Neuronal stem cell (in vitro differentiated cells): ENCODE data around the gene KCNIP4.

Source experiments
- DNase-seq: peaks from one replicate; pipeline ENCODE4 v3.0.0-alpha.2; 2013; ENCODE audit warnings: low spot score
- H2AFZ ChIP-seq: one replicate; pipeline ENCODE4 v1.6.1; 2013; ENCODE audit warnings: mild to moderate bottlenecking, low read length, inconsistent platforms
- H2AK5ac ChIP-seq: 2 replicates; pipeline ENCODE4 v1.6.1; 2013; ENCODE audit warnings: low read depth, mild to moderate bottlenecking, inconsistent platforms, low read length, moderate library complexity, mixed read lengths
- H2BK120ac ChIP-seq: 2 replicates; pipeline ENCODE4 v1.6.1; 2013; ENCODE audit warnings: low read depth, mild to moderate bottlenecking, inconsistent platforms, low read length, moderate library complexity, mixed read lengths
- H2BK12ac ChIP-seq: one replicate; pipeline ENCODE4 v1.6.1; 2013; ENCODE audit warnings: low read length, inconsistent platforms
- H2BK15ac ChIP-seq: 2 replicates; pipeline ENCODE4 v1.6.1; 2013; ENCODE audit warnings: mild to moderate bottlenecking, low read length, inconsistent platforms, mixed read lengths
- H2BK5ac ChIP-seq: one replicate; pipeline ENCODE4 v1.6.1; 2013; ENCODE audit warnings: inconsistent platforms, mild to moderate bottlenecking, low read length, moderate library complexity
- H3K14ac ChIP-seq: one replicate; pipeline ENCODE4 v1.6.1; 2013; ENCODE audit warnings: low read length, inconsistent platforms
- H3K18ac ChIP-seq: 2 replicates; pipeline ENCODE4 v1.6.1; 2013; ENCODE audit warnings: low read length, inconsistent platforms
- H3K23ac ChIP-seq: 2 replicates; pipeline ENCODE4 v1.6.1; 2013; ENCODE audit warnings: low read depth, mild to moderate bottlenecking, mixed read lengths, low read length, inconsistent platforms; ENCODE audit not compliant: poor library complexity
- H3K27ac ChIP-seq: replicated peaks from 3 replicates; pipeline ENCODE4 v1.5.1; 2013; ENCODE audit warnings: low read length, inconsistent platforms
- H3K27me3 ChIP-seq, 3 experiments: 2 replicates each; pipeline ENCODE4 v1.6.1; 2013; ENCODE audit warnings: low read length in 3 of 3, mild to moderate bottlenecking in 2 of 3, inconsistent platforms in 1 of 3, low read depth in 1 of 3, mixed read lengths in 1 of 3, moderate library complexity in 1 of 3; ENCODE audit not compliant: control insufficient read depth in 3 of 3, insufficient read depth in 3 of 3
- H3K36me3 ChIP-seq, 2 donors: replicated peaks in 1 of 2; 2 replicates each; pipeline ENCODE4 v1.6.1; 2013; ENCODE audit warnings: low read length in 2 of 2; ENCODE audit not compliant: control insufficient read depth in 2 of 2, insufficient read depth in 2 of 2
- H3K4ac ChIP-seq: 2 replicates; pipeline ENCODE4 v1.6.1; 2013; ENCODE audit warnings: inconsistent platforms, mild to moderate bottlenecking, low read length, moderate library complexity
- H3K4me1 ChIP-seq, 2 donors: 1 replicate in 1 of 2; 2 replicates in 1 of 2; pipeline ENCODE4 v1.6.1; 2013; ENCODE audit warnings: low read length in 2 of 2, low read depth in 1 of 2; ENCODE audit not compliant: control insufficient read depth in 2 of 2, insufficient read depth in 1 of 2
- H3K4me2 ChIP-seq: one replicate; pipeline ENCODE4 v1.6.1; 2013; ENCODE audit warnings: mild to moderate bottlenecking, low read length, inconsistent platforms; ENCODE audit not compliant: insufficient read depth, poor library complexity, severe bottlenecking
- H3K4me3 ChIP-seq, 2 donors: 2 replicates each; pipeline ENCODE4 v1.5.1; 2013; ENCODE audit warnings: low read length in 2 of 2, mild to moderate bottlenecking in 2 of 2, inconsistent platforms in 1 of 2, moderate library complexity in 1 of 2
- H3K79me1 ChIP-seq: one replicate; pipeline ENCODE4 v1.6.1; 2013; ENCODE audit warnings: low read depth, mild to moderate bottlenecking, inconsistent platforms, low read length, moderate library complexity
- H3K9ac ChIP-seq: one replicate; pipeline ENCODE4 v1.6.1; 2013; ENCODE audit warnings: mild to moderate bottlenecking, low read depth, low read length, inconsistent platforms; ENCODE audit not compliant: poor library complexity
- H3K9me3 ChIP-seq, 2 donors: replicated peaks in 1 of 2; 2 replicates each; pipeline versions ENCODE3 to v1.6.1; 2013; ENCODE audit warnings: low read length in 2 of 2, mild to moderate bottlenecking in 2 of 2, inconsistent platforms in 1 of 2, low read depth in 1 of 2, mixed read lengths in 1 of 2, moderate library complexity in 1 of 2; ENCODE audit not compliant: control insufficient read depth in 2 of 2, insufficient read depth in 1 of 2
- H4K8ac ChIP-seq: one replicate; pipeline ENCODE4 v1.6.1; 2013; ENCODE audit warnings: low read depth, mild to moderate bottlenecking, inconsistent platforms, low read length, moderate library complexity
- H4K91ac ChIP-seq: one replicate; pipeline ENCODE4 v1.6.1; 2013; ENCODE audit warnings: low read length, low read depth, mild to moderate bottlenecking, inconsistent platforms; ENCODE audit not compliant: poor library complexity
- WGBS, 2 donors: extraction: QIAGEN DNeasy Blood & Tissue Kit; methylation state at CpG; one replicate each; pipeline ENCODE4 v1.1.7; 2013; ENCODE audit warnings: missing lambda C conversion rate in 2 of 2, mixed read lengths in 1 of 2; ENCODE audit not compliant: insufficient read length in 2 of 2, insufficient replicate concordance in 1 of 2; ENCODE audit errors: extremely low coverage in 2 of 2; 5-methylcytosine and 5-hydroxymethylcytosine counted together

The KCNIP4 gene

GRCh38 chr4:21467551-21467950 lies 481.0 kb downstream of the KCNIP4 start:
- Histone ChIP-seq H2BK15ac (no peak overlapping the region), H4K8ac (no peak overlapping the region), H2BK5ac (no peak overlapping the region), H3K18ac (no peak overlapping the region), H2BK12ac (no peak overlapping the region), H3K79me1 (no peaks in the 10 kb centered on the region), H3K23ac (no peak overlapping the region), H3K4me3 (no peak overlapping the region), H3K14ac (no peak overlapping the region), H3K27ac (no peak overlapping the region), H3K4me1 (peaks cover 0 to 4% of the 10 kb centered on the region in 2 donors), H3K27me3 (no peaks in the 10 kb centered on the region), H3K9me3 (no peaks in the 10 kb centered on the region), H2AFZ (no peak overlapping the region), H3K4ac (no peak overlapping the region), H3K36me3 (no peaks in the 10 kb centered on the region), H2AK5ac (no peak overlapping the region), H4K91ac (no peak overlapping the region), H2BK120ac (no peak overlapping the region), H3K9ac (no peak overlapping the region), H3K4me2 (no peak overlapping the region)
- no CpG with 5 or more reads among the region's 4 CpGs for WGBS, 2 donors
- DNase-seq: no peak

- Histone ChIP-seq H3K23ac (no peak overlapping the region), H3K4me3 (no peak overlapping the region), H3K4me2 (no peak overlapping the region), H3K4ac (no peak overlapping the region), H2BK12ac (no peak overlapping the region), H3K27me3 (no peaks in the 10 kb centered on the region), H2AFZ (no peak overlapping the region), H2BK15ac (no peak overlapping the region), H3K9ac (no peak overlapping the region), H3K18ac (no peak overlapping the region), H3K27ac (no peak overlapping the region), H2BK5ac (no peak overlapping the region), H3K4me1 (no peaks in the 10 kb centered on the region), H4K91ac (no peak overlapping the region), H3K14ac (no peak overlapping the region), H3K9me3 (no peaks in the 10 kb centered on the region), H4K8ac (no peak overlapping the region), H2BK120ac (no peak overlapping the region), H3K79me1 (no peaks in the 10 kb centered on the region), H3K36me3 (no peaks in the 10 kb centered on the region), H2AK5ac (no peak overlapping the region)
- DNase-seq: no peak
- WGBS, 2 donors: no CpG with 5 or more reads among the region's 6 CpGs
Measured at GRCh38 chr4:21457086-21457840, 491.3 kb downstream of the KCNIP4 start.

- DNase-seq: no peak
Measured at GRCh38 chr4:21454831-21455230, 493.7 kb downstream of the KCNIP4 start.

GRCh38 chr4:21454201-21454600 lies 494.4 kb downstream of the KCNIP4 start:
- Histone ChIP-seq H3K4me1 (no peaks in the 10 kb centered on the region), H3K27ac (no peak overlapping the region)

More at GRCh38 chr4:21454831-21455230, 493.7 kb downstream of the KCNIP4 start:
- H2BK15ac ChIP-seq: no peak overlapping the region
- no peaks in the 10 kb centered on the region for H3K9me3 ChIP-seq
- H2BK12ac ChIP-seq: no peak overlapping the region
- H3K4me3 ChIP-seq: no peak overlapping the region
- H3K4me2 ChIP-seq: no peak overlapping the region
- H3K9ac ChIP-seq: no peak overlapping the region
- H3K4ac ChIP-seq: no peak overlapping the region
- H2AK5ac ChIP-seq: no peak overlapping the region
- H2BK5ac ChIP-seq: no peak overlapping the region
- no peaks in the 10 kb centered on the region for H3K79me1 ChIP-seq
- H3K23ac ChIP-seq: no peak overlapping the region
- H4K8ac ChIP-seq: no peak overlapping the region
- H3K27ac ChIP-seq: no peak overlapping the region
- WGBS, 2 donors: no CpG with 5 or more reads among the region's 1 CpG
- H3K18ac ChIP-seq: no peak overlapping the region
- H3K36me3 ChIP-seq: no peaks in the 10 kb centered on the region
- H4K91ac ChIP-seq: no peak overlapping the region
- H2AFZ ChIP-seq: no peak overlapping the region
- no peaks in the 10 kb centered on the region for H3K4me1 ChIP-seq
- H2BK120ac ChIP-seq: no peak overlapping the region
- H3K27me3 ChIP-seq: no peaks in the 10 kb centered on the region
- no peak overlapping the region for H3K14ac ChIP-seq

More at GRCh38 chr4:21454201-21454600, 494.4 kb downstream of the KCNIP4 start:
- Histone ChIP-seq H2AFZ (no peak overlapping the region), H4K8ac (no peak overlapping the region), H3K4ac (no peak overlapping the region), H2AK5ac (no peak overlapping the region), H2BK120ac (no peak overlapping the region), H3K23ac (no peak overlapping the region), H3K9ac (no peak overlapping the region), H3K18ac (no peak overlapping the region), H3K4me3 (no peak overlapping the region), H2BK15ac (no peak overlapping the region), H2BK5ac (no peak overlapping the region), H3K14ac (no peak overlapping the region), H3K36me3 (no peaks in the 10 kb centered on the region), H3K79me1 (no peaks in the 10 kb centered on the region), H3K27me3 (no peaks in the 10 kb centered on the region), H3K4me2 (no peak overlapping the region), H2BK12ac (no peak overlapping the region), H3K9me3 (no peaks in the 10 kb centered on the region), H4K91ac (no peak overlapping the region)
- WGBS, 2 donors: no CpG with 5 or more reads among the region's 4 CpGs
- DNase-seq: no peak
